Common myeloid progenitor, CD34-positive (primary cell): ENCODE data around the gene VWA2.

Source experiments
- CTCF ChIA-PET: fragments of 350-600 bp; sonication (Branson Sonifier 250); formaldehyde crosslinking; loops from one replicate; lab custom pipeline; 2021; ENCODE audit warnings: antibody characterized with exemption; lab: Charles Lee
- POLR2A ChIA-PET: fragments of 350-600 bp; sonication (Branson Sonifier 250); formaldehyde crosslinking; loops from one replicate; lab custom pipeline; 2021; ENCODE audit warnings: antibody characterized with exemption; lab: Charles Lee
- DNase-seq, 3 donors: peaks; one replicate each; pipeline versions ENCODE4 v3.0.0 to v3.0.0-alpha.2; 2013
- H3K27ac ChIP-seq, 2 experiments: 1 replicate in 1 of 2; 2 replicates in 1 of 2; pipeline ENCODE4 v1.7.0; 2013; ENCODE audit warnings: inconsistent platforms in 2 of 2, low read length in 2 of 2, mild to moderate bottlenecking in 2 of 2, low read depth in 1 of 2, moderate library complexity in 1 of 2; ENCODE audit not compliant: severe bottlenecking in 2 of 2, insufficient read depth in 1 of 2, poor library complexity in 1 of 2
- H3K27me3 ChIP-seq, 5 experiments: replicated peaks in 2 of 5; 1 replicate in 3 of 5; 2 replicates in 2 of 5; pipeline versions ENCODE4 v1.6.1 to v1.7.0; 2013; ENCODE audit warnings: low read length in 4 of 5, mild to moderate bottlenecking in 2 of 5, moderate library complexity in 2 of 5, inconsistent platforms in 1 of 5; ENCODE audit not compliant: insufficient read depth in 5 of 5, control insufficient read depth in 4 of 5
- H3K36me3 ChIP-seq, 4 experiments: 1 replicate in 2 of 4; 2 replicates in 2 of 4; pipeline versions ENCODE4 v1.6.1 to v1.7.0; 2013; ENCODE audit warnings: low read length in 3 of 4, control low read depth in 1 of 4, mild to moderate bottlenecking in 1 of 4; ENCODE audit not compliant: control insufficient read depth in 4 of 4, insufficient read depth in 4 of 4
- H3K4me1 ChIP-seq, 4 experiments: 1 replicate in 3 of 4; 2 replicates in 1 of 4; pipeline versions ENCODE4 v1.6.1 to v1.7.1; 2013; ENCODE audit warnings: low read length in 3 of 4, mild to moderate bottlenecking in 3 of 4, control low read depth in 1 of 4, inconsistent platforms in 1 of 4, moderate library complexity in 1 of 4; ENCODE audit not compliant: control insufficient read depth in 4 of 4, insufficient read depth in 4 of 4; ENCODE audit errors: control extremely low read depth in 1 of 4
- H3K4me3 ChIP-seq, 7 experiments: 1 replicate in 4 of 7; 2 replicates in 3 of 7; pipeline versions ENCODE4 v1.5.1 to v1.7.0; 2013; ENCODE audit warnings: mild to moderate bottlenecking in 7 of 7, low read length in 6 of 7, moderate library complexity in 6 of 7, inconsistent platforms in 2 of 7, low read depth in 2 of 7, control low read depth in 1 of 7; ENCODE audit not compliant: insufficient read depth in 4 of 7, control insufficient read depth in 1 of 7; ENCODE audit errors: extremely low read depth in 1 of 7
- H3K9me3 ChIP-seq, 5 experiments: 1 replicate in 4 of 5; 2 replicates in 1 of 5; pipeline versions ENCODE4 v1.6.1 to v1.7.1; 2013; ENCODE audit warnings: low read length in 4 of 5, mild to moderate bottlenecking in 2 of 5, inconsistent platforms in 1 of 5, low read depth in 1 of 5, moderate library complexity in 1 of 5; ENCODE audit not compliant: control insufficient read depth in 4 of 5, insufficient read depth in 2 of 5; ENCODE audit errors: control extremely low read depth in 1 of 5
- WGBS: methylation state at CpG from one replicate; pipeline ENCODE4 v1.1.5; 2013; ENCODE audit not compliant: insufficient coverage; 5-methylcytosine and 5-hydroxymethylcytosine counted together

The VWA2 gene

GRCh38 chr10:114207349-114207748, 31.7 kb upstream of the VWA2 start:
- no peaks in the 10 kb centered on the region for H3K36me3 ChIP-seq
- DNase-seq, result no peak
- H3K27me3 ChIP-seq, result no peaks in the 10 kb centered on the region
- H3K9me3 ChIP-seq, result no peaks in the 10 kb centered on the region
- H3K4me1 ChIP-seq, result no peaks in the 10 kb centered on the region
- H3K4me3 ChIP-seq, result no peak overlapping the region
- ChIA-PET CTCF (interaction anchor here (1.1 kb wide), 1 partner anchor 185 kb away, joined by 3 read pairs; no protein-coding TSS in a partner anchor), POLR2A (no interaction called here)
- 91% methylated on average over 1 of the region's 1 CpG for WGBS
- no peak overlapping the region for H3K27ac ChIP-seq

- Histone ChIP-seq H3K4me1 (no peaks in the 10 kb centered on the region), H3K9me3 (no peaks in the 10 kb centered on the region), H3K36me3 (no peaks in the 10 kb centered on the region), H3K27ac (no peak overlapping the region), H3K4me3 (no peak overlapping the region), H3K27me3 (no peaks in the 10 kb centered on the region)
- no peak for DNase-seq
- CTCF ChIA-PET, result interaction anchor here (0.8 kb wide), 1 partner anchor 15 kb away, joined by 3 read pairs; no protein-coding TSS in a partner anchor
- POLR2A ChIA-PET, result no interaction called here
- WGBS, result 100% methylated on average over 2 of the region's 2 CpGs
Observed at GRCh38 chr10:114208351-114208750, 30.7 kb upstream of the VWA2 start.

GRCh38 chr10:114212153-114212552, 26.9 kb upstream of the VWA2 start:
- Histone ChIP-seq H3K4me1 (no peaks in the 10 kb centered on the region), H3K36me3 (no peaks in the 10 kb centered on the region), H3K27ac (no peak overlapping the region), H3K4me3 (no peak overlapping the region), H3K27me3 (no peaks in the 10 kb centered on the region), H3K9me3 (no peaks in the 10 kb centered on the region)
- ChIA-PET POLR2A (no interaction called here), CTCF (interaction anchor here (1.4 kb wide), 1 partner anchor 96 kb away, joined by 3 read pairs; no protein-coding TSS in a partner anchor)
- no peak for DNase-seq
- 60% methylated on average over 1 of the region's 2 CpGs for WGBS

DNA sequence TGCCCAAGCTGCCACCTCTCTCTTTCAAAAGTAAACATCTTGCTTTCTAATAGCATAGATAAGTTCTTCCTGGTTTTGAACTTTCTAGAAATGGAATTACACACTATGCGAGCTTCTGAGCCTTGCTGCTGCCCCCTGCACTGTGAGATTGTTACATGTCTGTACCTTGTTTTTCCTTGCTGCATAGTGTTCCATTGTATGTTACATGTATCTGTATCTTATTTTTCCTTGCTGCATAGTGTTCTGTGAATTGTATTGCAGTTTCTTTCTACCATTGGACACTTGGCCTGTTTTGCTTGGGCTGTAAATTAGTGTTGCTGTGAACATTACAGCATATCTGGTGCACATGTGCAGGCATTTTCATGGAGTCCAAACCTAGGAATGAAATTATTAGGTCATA, 24.0 kb upstream of the VWA2 start:
- Histone ChIP-seq H3K4me1 (no peaks in the 10 kb centered on the region), H3K27me3 (no peaks in the 10 kb centered on the region), H3K4me3 (no peak overlapping the region), H3K36me3 (no peaks in the 10 kb centered on the region), H3K27ac (no peak overlapping the region), H3K9me3 (no peaks in the 10 kb centered on the region)
- 100% methylated on average over 1 of the region's 1 CpG for WGBS
- no peak for DNase-seq
- CTCF ChIA-PET, result no interaction called here
- POLR2A ChIA-PET, result no interaction called here

GRCh38 chr10:114220281-114220680, 18.8 kb upstream of the VWA2 start:
- no CpG with 5 or more reads among the region's 2 CpGs for WGBS
- Histone ChIP-seq H3K27me3 (no peaks in the 10 kb centered on the region), H3K4me3 (no peak overlapping the region), H3K27ac (no peak overlapping the region), H3K36me3 (no peaks in the 10 kb centered on the region), H3K9me3 (peaks cover 0 to 3% (median 0%) of the 10 kb centered on the region in 5 experiments), H3K4me1 (no peaks in the 10 kb centered on the region)
- CTCF ChIA-PET, result no interaction called here
- POLR2A ChIA-PET, result no interaction called here
- DNase-seq, result no peak

GRCh38 chr10:114221235-114221634, 17.8 kb upstream of the VWA2 start:
- POLR2A ChIA-PET, result no interaction called here
- no peak overlapping the region for H3K27ac ChIP-seq
- WGBS, result 100% methylated on average over 1 of the region's 4 CpGs
- H3K27me3 ChIP-seq, result no peaks in the 10 kb centered on the region
- H3K9me3 ChIP-seq, result peaks cover 0 to 3% (median 0%) of the 10 kb centered on the region in 5 experiments
- no peaks in the 10 kb centered on the region for H3K36me3 ChIP-seq
- CTCF ChIA-PET, result no interaction called here
- H3K4me3 ChIP-seq, result no peak overlapping the region
- DNase-seq, result no peak
- H3K4me1 ChIP-seq, result no peaks in the 10 kb centered on the region

- no peak overlapping the region for H3K27ac ChIP-seq
- H3K9me3 ChIP-seq, result peaks cover 0 to 3% (median 0%) of the 10 kb centered on the region in 5 experiments
- no peaks in the 10 kb centered on the region for H3K27me3 ChIP-seq
- CTCF ChIA-PET, result interaction anchor here (1.0 to 1.4 kb wide), 2 partner anchors 15 to 366 kb away, joined by 3 read pairs; no protein-coding TSS in a partner anchor
- H3K4me3 ChIP-seq, result no peak overlapping the region
- POLR2A ChIA-PET, result no interaction called here
- DNase-seq, result no peak
- H3K4me1 ChIP-seq, result no peaks in the 10 kb centered on the region
- no peaks in the 10 kb centered on the region for H3K36me3 ChIP-seq
- WGBS, result 90% methylated on average over 1 of the region's 4 CpGs
Observed at GRCh38 chr10:114223066-114223465, 16.0 kb upstream of the VWA2 start.
